ENCODE measurements around the gene NEDD8.

GRCh38 chr14:24176599-24176998, 55.6 kb downstream of the NEDD8 start:
- TF ChIP-seq TAF1 (IDR thresholded peaks at IDR 0.05; ENCODE audit: borderline replicate concordance, insufficient read depth, low read length) (no peak), POLR2AphosphoS5 (IDR thresholded peaks at IDR 0.05; ENCODE audit: low read depth, low read length) (no peak)

Data from PFSK-1 (cell line).